Measurements from ENCODE around the gene HP. TPM values are rescaled to one million over a fixed set of nuclear protein-coding genes. Genes with fewer than 3 reads are reported as not detected.

HP gene
- polyA plus RNA-seq, 2 donors: 0.27 to 0.29 TPM

- Histone ChIP-seq H3K4me1 (ENCODE audit: control insufficient read depth in 2 of 2, insufficient read depth in 2 of 2, low read length in 1 of 2) (no peaks in the 10 kb centered on the region), H3K36me3 (ENCODE audit: control insufficient read depth in 2 of 2, insufficient read depth in 2 of 2, low read length in 1 of 2) (peaks cover 49 to 64% of the 10 kb centered on the region in 2 donors), H3K4me3 (ENCODE audit: low read depth in 1 of 2, low read length in 2 of 2) (no peak overlapping the region), H3K9me3 (ENCODE audit: control insufficient read depth in 2 of 2, insufficient read depth in 1 of 2, low read depth in 1 of 2, low read length in 1 of 2) (no peaks in the 10 kb centered on the region), H3K27ac (ENCODE audit: low read depth in 2 of 2, low read length in 1 of 2) (no peak overlapping the region), H3K27me3 (ENCODE audit: control insufficient read depth in 1 of 2, insufficient read depth in 2 of 2, low read length in 2 of 2) (no peaks in the 10 kb centered on the region)
- 69% methylated on average over 12 of the region's 12 CpGs for WGBS, 2 donors
These were observed 45.1 kb downstream of the HP start for GRCh38 chr16:72099377-72099818.

GRCh38 chr16:72101195-72101594, 46.9 kb downstream of the HP start:
- no peaks in the 10 kb centered on the region for H3K27me3 ChIP-seq (ENCODE audit: control insufficient read depth in 1 of 2, insufficient read depth in 2 of 2, low read length in 2 of 2)
- peaks cover 64 to 79% of the 10 kb centered on the region in 2 donors for H3K36me3 ChIP-seq (ENCODE audit: control insufficient read depth in 2 of 2, insufficient read depth in 2 of 2, low read length in 1 of 2)
- 78 to 93% methylated on average over 10 of the region's 10 CpGs for WGBS, 2 donors
- no peaks in the 10 kb centered on the region for H3K4me1 ChIP-seq (ENCODE audit: control insufficient read depth in 2 of 2, insufficient read depth in 2 of 2, low read length in 1 of 2)
- no peak overlapping the region for H3K27ac ChIP-seq (ENCODE audit: low read depth in 2 of 2, low read length in 1 of 2)
- no peaks in the 10 kb centered on the region for H3K9me3 ChIP-seq (ENCODE audit: control insufficient read depth in 2 of 2, insufficient read depth in 1 of 2, low read depth in 1 of 2, low read length in 1 of 2)
- H3K4me3 ChIP-seq (ENCODE audit: low read depth in 1 of 2, low read length in 2 of 2): no peak overlapping the region

- 93 to 94% methylated on average over 9 of the region's 9 CpGs for WGBS, 2 donors
- Histone ChIP-seq H3K9me3 (ENCODE audit: control insufficient read depth in 2 of 2, insufficient read depth in 1 of 2, low read depth in 1 of 2, low read length in 1 of 2) (no peaks in the 10 kb centered on the region), H3K4me3 (ENCODE audit: low read depth in 1 of 2, low read length in 2 of 2) (no peak overlapping the region), H3K36me3 (ENCODE audit: control insufficient read depth in 2 of 2, insufficient read depth in 2 of 2, low read length in 1 of 2) (peaks cover 59 to 76% of the 10 kb centered on the region in 2 donors), H3K27ac (ENCODE audit: low read depth in 2 of 2, low read length in 1 of 2) (no peak overlapping the region), H3K4me1 (ENCODE audit: control insufficient read depth in 2 of 2, insufficient read depth in 2 of 2, low read length in 1 of 2) (no peaks in the 10 kb centered on the region), H3K27me3 (ENCODE audit: control insufficient read depth in 1 of 2, insufficient read depth in 2 of 2, low read length in 2 of 2) (no peaks in the 10 kb centered on the region)
These were observed 50.6 kb downstream of the HP start for GRCh38 chr16:72104905-72105304.

GRCh38 chr16:72105978-72106377, 51.7 kb downstream of the HP start:
- Histone ChIP-seq H3K4me1 (ENCODE audit: control insufficient read depth in 2 of 2, insufficient read depth in 2 of 2, low read length in 1 of 2) (no peaks in the 10 kb centered on the region), H3K36me3 (ENCODE audit: control insufficient read depth in 2 of 2, insufficient read depth in 2 of 2, low read length in 1 of 2) (peaks cover 55 to 77% of the 10 kb centered on the region in 2 donors), H3K4me3 (ENCODE audit: low read depth in 1 of 2, low read length in 2 of 2) (no peak overlapping the region), H3K27ac (ENCODE audit: low read depth in 2 of 2, low read length in 1 of 2) (no peak overlapping the region), H3K27me3 (ENCODE audit: control insufficient read depth in 1 of 2, insufficient read depth in 2 of 2, low read length in 2 of 2) (no peaks in the 10 kb centered on the region), H3K9me3 (ENCODE audit: control insufficient read depth in 2 of 2, insufficient read depth in 1 of 2, low read depth in 1 of 2, low read length in 1 of 2) (no peaks in the 10 kb centered on the region)
- 97% methylated on average over 12 of the region's 12 CpGs for WGBS, 2 donors

- no peaks in the 10 kb centered on the region for H3K4me1 ChIP-seq (ENCODE audit: control insufficient read depth in 2 of 2, insufficient read depth in 2 of 2, low read length in 1 of 2)
- H3K4me3 ChIP-seq (ENCODE audit: low read depth in 1 of 2, low read length in 2 of 2): no peak overlapping the region
- H3K9me3 ChIP-seq (ENCODE audit: control insufficient read depth in 2 of 2, insufficient read depth in 1 of 2, low read depth in 1 of 2, low read length in 1 of 2): no peaks in the 10 kb centered on the region
- WGBS, 2 donors: 91 to 94% methylated on average over 17 of the region's 17 CpGs
- H3K27ac ChIP-seq (ENCODE audit: low read depth in 2 of 2, low read length in 1 of 2): no peak overlapping the region
- peaks cover 59 to 84% of the 10 kb centered on the region in 2 donors for H3K36me3 ChIP-seq (ENCODE audit: control insufficient read depth in 2 of 2, insufficient read depth in 2 of 2, low read length in 1 of 2)
- H3K27me3 ChIP-seq (ENCODE audit: control insufficient read depth in 1 of 2, insufficient read depth in 2 of 2, low read length in 2 of 2): no peaks in the 10 kb centered on the region
These were observed 53.1 kb downstream of the HP start for GRCh38 chr16:72107371-72107770.

GRCh38 chr16:72108353-72109102, 54.2 kb downstream of the HP start:
- peaks cover 49 to 77% of the 10 kb centered on the region in 2 donors for H3K36me3 ChIP-seq (ENCODE audit: control insufficient read depth in 2 of 2, insufficient read depth in 2 of 2, low read length in 1 of 2)
- no peaks in the 10 kb centered on the region for H3K4me1 ChIP-seq (ENCODE audit: control insufficient read depth in 2 of 2, insufficient read depth in 2 of 2, low read length in 1 of 2)
- H3K9me3 ChIP-seq (ENCODE audit: control insufficient read depth in 2 of 2, insufficient read depth in 1 of 2, low read depth in 1 of 2, low read length in 1 of 2): no peaks in the 10 kb centered on the region
- H3K27ac ChIP-seq (ENCODE audit: low read depth in 2 of 2, low read length in 1 of 2): no peak overlapping the region
- no peaks in the 10 kb centered on the region for H3K27me3 ChIP-seq (ENCODE audit: control insufficient read depth in 1 of 2, insufficient read depth in 2 of 2, low read length in 2 of 2)
- H3K4me3 ChIP-seq (ENCODE audit: low read depth in 1 of 2, low read length in 2 of 2): no peak overlapping the region
- 84 to 88% methylated on average over 16 of the region's 16 CpGs for WGBS, 2 donors

GRCh38 chr16:72109300-72109699, 55.0 kb downstream of the HP start:
- 93 to 94% methylated on average over 12 of the region's 12 CpGs for WGBS, 2 donors

GRCh38 chr16:72109966-72110530, 55.7 kb downstream of the HP start:
- no peak overlapping the region for H3K27ac ChIP-seq (ENCODE audit: low read depth in 2 of 2, low read length in 1 of 2)
- H3K36me3 ChIP-seq (ENCODE audit: control insufficient read depth in 2 of 2, insufficient read depth in 2 of 2, low read length in 1 of 2): peaks cover 35 to 62% of the 10 kb centered on the region in 2 donors
- H3K9me3 ChIP-seq (ENCODE audit: control insufficient read depth in 2 of 2, insufficient read depth in 1 of 2, low read depth in 1 of 2, low read length in 1 of 2): no peaks in the 10 kb centered on the region
- no peaks in the 10 kb centered on the region for H3K27me3 ChIP-seq (ENCODE audit: control insufficient read depth in 1 of 2, insufficient read depth in 2 of 2, low read length in 2 of 2)
- H3K4me3 ChIP-seq (ENCODE audit: low read depth in 1 of 2, low read length in 2 of 2): no peak overlapping the region
- no peaks in the 10 kb centered on the region for H3K4me1 ChIP-seq (ENCODE audit: control insufficient read depth in 2 of 2, insufficient read depth in 2 of 2, low read length in 1 of 2)
- 91 to 92% methylated on average over 12 of the region's 12 CpGs for WGBS, 2 donors

More at GRCh38 chr16:72109300-72109699, 55.0 kb downstream of the HP start:
- no peaks in the 10 kb centered on the region for H3K27me3 ChIP-seq (ENCODE audit: control insufficient read depth in 1 of 2, insufficient read depth in 2 of 2, low read length in 2 of 2)
- no peak overlapping the region for H3K4me3 ChIP-seq (ENCODE audit: low read depth in 1 of 2, low read length in 2 of 2)
- no peaks in the 10 kb centered on the region for H3K9me3 ChIP-seq (ENCODE audit: control insufficient read depth in 2 of 2, insufficient read depth in 1 of 2, low read depth in 1 of 2, low read length in 1 of 2)
- no peak overlapping the region for H3K27ac ChIP-seq (ENCODE audit: low read depth in 2 of 2, low read length in 1 of 2)
- H3K4me1 ChIP-seq (ENCODE audit: control insufficient read depth in 2 of 2, insufficient read depth in 2 of 2, low read length in 1 of 2): no peaks in the 10 kb centered on the region
- peaks cover 42 to 69% of the 10 kb centered on the region in 2 donors for H3K36me3 ChIP-seq (ENCODE audit: control insufficient read depth in 2 of 2, insufficient read depth in 2 of 2, low read length in 1 of 2)

All from esophagus (tissue), 2 donors.